Measurements from ENCODE around the gene MAPRE2.

Gene MAPRE2

DNA sequence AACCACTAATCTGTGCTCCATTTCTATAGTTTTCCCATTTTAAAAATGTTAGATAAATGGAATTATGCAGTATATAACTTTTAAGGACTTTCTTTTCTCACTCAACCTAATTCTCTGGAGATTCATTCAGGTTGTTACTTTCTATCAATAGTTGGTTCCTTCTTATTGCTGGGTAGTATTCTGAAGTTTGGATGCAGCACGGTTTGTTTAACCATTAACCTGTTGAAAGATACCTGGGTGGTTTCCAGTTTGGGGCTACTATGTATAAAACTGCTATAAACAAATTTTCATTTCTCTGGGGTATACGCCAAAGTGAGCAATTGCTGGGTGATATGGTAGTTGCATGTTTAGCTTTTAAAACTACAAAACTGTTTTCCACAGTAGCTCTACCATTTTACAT lies 39.1 kb upstream of the MAPRE2 start:
- TF ChIP-seq, protein P1, sequence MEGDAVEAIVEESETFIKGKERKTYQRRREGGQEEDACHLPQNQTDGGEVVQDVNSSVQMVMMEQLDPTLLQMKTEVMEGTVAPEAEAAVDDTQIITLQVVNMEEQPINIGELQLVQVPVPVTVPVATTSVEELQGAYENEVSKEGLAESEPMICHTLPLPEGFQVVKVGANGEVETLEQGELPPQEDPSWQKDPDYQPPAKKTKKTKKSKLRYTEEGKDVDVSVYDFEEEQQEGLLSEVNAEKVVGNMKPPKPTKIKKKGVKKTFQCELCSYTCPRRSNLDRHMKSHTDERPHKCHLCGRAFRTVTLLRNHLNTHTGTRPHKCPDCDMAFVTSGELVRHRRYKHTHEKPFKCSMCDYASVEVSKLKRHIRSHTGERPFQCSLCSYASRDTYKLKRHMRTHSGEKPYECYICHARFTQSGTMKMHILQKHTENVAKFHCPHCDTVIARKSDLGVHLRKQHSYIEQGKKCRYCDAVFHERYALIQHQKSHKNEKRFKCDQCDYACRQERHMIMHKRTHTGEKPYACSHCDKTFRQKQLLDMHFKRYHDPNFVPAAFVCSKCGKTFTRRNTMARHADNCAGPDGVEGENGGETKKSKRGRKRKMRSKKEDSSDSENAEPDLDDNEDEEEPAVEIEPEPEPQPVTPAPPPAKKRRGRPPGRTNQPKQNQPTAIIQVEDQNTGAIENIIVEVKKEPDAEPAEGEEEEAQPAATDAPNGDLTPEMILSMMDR (conservative IDR thresholded peaks at IDR 0.05), result no peak

DNA sequence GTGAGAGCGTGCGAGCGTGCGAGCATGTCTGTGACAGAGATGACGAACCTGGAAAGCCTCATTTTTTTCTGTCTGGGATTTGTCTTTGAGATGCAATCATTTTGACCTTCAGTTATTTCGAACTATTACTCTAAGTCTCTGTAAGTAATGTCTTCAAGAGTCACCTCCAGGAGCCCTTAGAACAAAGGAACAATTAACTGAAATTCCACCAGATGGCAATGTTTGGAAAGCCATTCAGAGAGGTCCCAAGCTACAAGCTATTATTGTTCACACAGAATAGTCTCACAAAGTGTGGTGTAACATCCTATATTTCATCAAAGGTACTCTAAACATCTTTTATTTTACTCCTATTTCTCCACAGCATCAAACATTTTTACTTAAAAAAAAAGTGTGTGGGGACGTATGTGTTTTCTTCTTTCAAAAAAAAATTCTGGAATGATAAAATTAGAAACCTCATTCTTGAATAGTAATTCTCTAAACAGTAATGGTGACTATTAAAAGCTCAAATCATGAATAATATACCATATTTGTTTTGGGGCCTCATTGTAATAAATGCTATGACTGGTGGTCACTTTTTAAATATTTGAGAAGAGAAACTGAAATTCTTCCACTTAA lies 35.1 kb upstream of the MAPRE2 start:
- TF ChIP-seq, protein P1 (conservative IDR thresholded peaks at IDR 0.05), result peak; percentile 80
- H3K27ac ChIP-seq, result no peak overlapping the region

More for the DNA sequence above, 39.1 kb upstream of the MAPRE2 start:
- H3K27ac ChIP-seq, result no peak overlapping the region

DNA sequence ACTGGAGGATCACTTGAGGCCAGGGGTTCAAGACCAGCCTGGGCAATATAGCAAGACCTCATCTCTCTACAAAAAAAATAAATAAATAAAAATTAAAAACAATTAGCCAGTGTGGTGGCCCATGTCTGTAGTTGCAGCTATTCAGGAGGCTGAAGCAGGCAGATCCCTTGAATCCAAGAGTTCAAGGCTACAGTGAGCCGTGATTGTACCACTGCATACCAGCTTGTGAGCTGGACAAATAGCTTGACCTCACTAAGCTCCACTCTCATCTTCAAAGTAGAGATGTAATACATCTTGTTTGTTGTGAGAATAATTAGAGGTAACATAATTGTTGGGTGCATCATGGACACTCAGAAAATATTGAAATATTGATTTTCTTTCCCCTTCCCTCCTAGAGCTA lies 31.1 kb upstream of the MAPRE2 start:
- TF ChIP-seq, protein P1 (conservative IDR thresholded peaks at IDR 0.05), result no peak
- H3K27ac ChIP-seq, result no peak overlapping the region

DNA sequence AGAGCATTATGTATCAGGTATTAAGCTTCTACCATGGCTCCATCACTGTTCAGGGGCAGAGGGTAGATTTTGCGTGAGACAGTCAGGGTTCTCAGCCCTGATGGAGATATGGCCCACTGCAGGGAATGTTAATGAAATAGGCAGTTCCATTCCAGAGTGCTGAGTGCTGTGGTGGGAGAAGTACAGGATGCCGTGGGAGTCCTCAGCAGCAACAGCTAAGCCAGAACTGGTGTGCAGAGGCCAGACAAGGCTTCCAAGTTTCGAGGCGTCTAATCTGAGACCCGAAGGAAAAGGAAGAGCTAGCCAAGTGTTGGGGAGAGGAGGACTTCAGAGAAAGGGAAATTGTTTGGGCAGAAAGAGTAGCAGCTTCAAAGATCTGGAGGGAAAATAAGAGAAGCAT lies 30.2 kb upstream of the MAPRE2 start:
- TF ChIP-seq, protein P1 (conservative IDR thresholded peaks at IDR 0.05), result no peak
- H3K27ac ChIP-seq, result no peak overlapping the region

DNA sequence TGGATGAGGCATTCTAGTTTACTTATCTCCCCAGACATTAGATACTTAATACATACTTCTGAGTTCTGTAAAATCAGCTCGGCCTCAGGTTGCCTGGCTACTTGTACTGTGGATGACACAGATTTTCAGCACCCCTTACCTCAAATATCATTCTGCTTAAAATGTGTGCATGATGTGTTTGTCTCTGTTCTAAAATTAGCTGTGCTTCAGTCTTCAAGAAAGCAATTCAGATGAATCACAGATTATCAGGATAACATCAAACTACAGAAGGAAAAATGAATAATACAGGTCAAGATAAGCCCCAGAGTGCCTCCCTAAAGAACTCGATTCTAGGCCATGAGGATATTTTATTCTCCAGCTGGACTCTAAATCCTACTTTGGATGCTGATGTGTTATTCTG lies 21.3 kb upstream of the MAPRE2 start:
- TF ChIP-seq, protein P1 (conservative IDR thresholded peaks at IDR 0.05), result no peak
- no peak overlapping the region for H3K27ac ChIP-seq

DNA sequence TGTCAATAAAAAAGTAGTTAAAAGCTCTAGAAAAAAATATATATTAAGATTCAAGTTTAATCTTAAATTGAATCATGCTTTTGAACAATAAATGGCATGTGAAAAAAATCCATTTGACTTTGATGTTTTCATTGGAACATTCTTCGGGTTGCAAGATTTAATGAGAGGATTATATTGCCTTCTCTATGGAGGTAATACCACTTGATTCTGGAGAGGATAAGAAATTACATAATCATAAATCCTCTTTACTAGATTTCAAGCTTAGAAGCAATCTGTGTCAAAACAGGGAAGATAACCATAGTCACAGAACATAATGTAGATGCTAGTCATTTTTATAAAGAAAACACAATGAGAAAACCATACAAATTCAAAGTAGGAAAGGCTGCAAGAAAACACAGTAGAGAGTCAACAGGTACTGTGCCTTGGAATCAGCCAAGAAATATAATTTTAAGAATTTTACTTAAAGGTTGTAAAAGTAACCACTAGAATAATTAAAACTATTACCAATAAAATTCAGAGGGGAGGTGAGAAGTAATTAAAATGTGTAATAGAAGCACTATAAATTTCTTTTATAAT lies 18.7 kb upstream of the MAPRE2 start:
- H3K27ac ChIP-seq, result no peak overlapping the region
- TF ChIP-seq, protein P1 (conservative IDR thresholded peaks at IDR 0.05), result no peak

DNA sequence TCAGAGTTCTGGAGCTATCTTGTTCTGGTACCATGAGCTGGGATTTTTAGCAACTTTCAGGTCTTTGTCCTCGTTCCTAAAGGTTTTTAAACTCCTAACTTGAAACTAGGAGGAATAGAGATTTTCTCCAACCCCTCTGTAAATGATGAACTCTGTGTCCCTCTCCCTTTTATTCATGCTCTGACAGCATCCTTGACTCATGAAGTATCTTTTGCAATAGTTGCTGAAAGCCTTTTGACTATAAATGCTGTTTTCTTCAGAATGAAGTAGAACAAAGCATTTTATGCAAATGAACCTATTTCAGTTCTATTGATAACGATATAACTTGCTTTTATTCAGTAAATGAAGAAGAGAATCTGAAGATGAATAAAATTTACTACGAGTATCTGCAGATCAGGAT lies 17.0 kb upstream of the MAPRE2 start:
- H3K27ac ChIP-seq, result no peak overlapping the region

More for the DNA sequence above, 17.0 kb upstream of the MAPRE2 start:
- TF ChIP-seq, protein P1 (conservative IDR thresholded peaks at IDR 0.05), result no peak
